ENCODE data around the gene ART1.

The ART1 gene

DNA sequence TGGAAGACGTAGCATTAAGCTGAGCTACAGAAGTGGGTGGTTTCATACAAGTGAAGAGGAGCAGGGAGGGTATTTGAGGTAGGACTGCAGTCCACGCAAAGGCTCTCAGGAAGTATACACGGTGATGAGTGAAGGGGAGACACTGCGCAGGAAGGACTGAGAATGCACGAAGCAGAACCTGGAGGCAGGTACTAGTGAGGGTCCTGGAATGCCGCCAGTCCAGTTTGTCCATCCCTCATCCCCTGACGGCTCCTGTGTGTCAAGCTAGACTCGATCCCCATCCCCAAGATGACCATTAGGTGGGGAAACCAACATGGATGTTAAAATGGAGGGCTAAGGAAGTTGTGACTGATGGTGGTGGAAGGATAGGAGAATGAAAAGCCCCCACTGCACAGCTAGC, 26.9 kb upstream of the ART1 start:
- Histone ChIP-seq H3K36me3 (ENCODE audit: insufficient read depth, low read length) (no peaks in the 10 kb centered on the region), H3K4me2 (ENCODE audit: insufficient read depth, low read length) (no peak overlapping the region), H3K9me3 (ENCODE audit: insufficient read depth, low read length, severe bottlenecking) (no peaks in the 10 kb centered on the region), H3K4me3 (ENCODE audit: low read depth in 1 of 2, low read length in 2 of 2) (no peak overlapping the region), H4K20me1 (ENCODE audit: insufficient read depth, low read length) (no peaks in the 10 kb centered on the region; the same call in 1 of the 2 replicates), H3K4me1 (ENCODE audit: insufficient read depth, low read length) (no peaks in the 10 kb centered on the region), H3K9ac (ENCODE audit: low read depth, low read length) (no peak overlapping the region), H3K27me3 (ENCODE audit: insufficient read depth, low read length, poor library complexity) (peaks cover 5% of the 10 kb centered on the region), H3K27ac (ENCODE audit: low read length) (no peak overlapping the region), H2AFZ (ENCODE audit: low read depth, low read length) (no peak overlapping the region), H3K79me2 (ENCODE audit: insufficient read depth, low read length) (no peaks in the 10 kb centered on the region)
- ATAC-seq (ENCODE audit: insufficient read depth, low read depth): no peak
- DNase-seq: no peak
- TF ChIP-seq EZH2 (IDR thresholded peaks at IDR 0.05; ENCODE audit: borderline replicate concordance, low read depth, low read length, severe bottlenecking): no peak
- TF ChIP-seq, protein P1, sequence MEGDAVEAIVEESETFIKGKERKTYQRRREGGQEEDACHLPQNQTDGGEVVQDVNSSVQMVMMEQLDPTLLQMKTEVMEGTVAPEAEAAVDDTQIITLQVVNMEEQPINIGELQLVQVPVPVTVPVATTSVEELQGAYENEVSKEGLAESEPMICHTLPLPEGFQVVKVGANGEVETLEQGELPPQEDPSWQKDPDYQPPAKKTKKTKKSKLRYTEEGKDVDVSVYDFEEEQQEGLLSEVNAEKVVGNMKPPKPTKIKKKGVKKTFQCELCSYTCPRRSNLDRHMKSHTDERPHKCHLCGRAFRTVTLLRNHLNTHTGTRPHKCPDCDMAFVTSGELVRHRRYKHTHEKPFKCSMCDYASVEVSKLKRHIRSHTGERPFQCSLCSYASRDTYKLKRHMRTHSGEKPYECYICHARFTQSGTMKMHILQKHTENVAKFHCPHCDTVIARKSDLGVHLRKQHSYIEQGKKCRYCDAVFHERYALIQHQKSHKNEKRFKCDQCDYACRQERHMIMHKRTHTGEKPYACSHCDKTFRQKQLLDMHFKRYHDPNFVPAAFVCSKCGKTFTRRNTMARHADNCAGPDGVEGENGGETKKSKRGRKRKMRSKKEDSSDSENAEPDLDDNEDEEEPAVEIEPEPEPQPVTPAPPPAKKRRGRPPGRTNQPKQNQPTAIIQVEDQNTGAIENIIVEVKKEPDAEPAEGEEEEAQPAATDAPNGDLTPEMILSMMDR (IDR thresholded peaks at IDR 0.05; ENCODE audit: borderline replicate concordance, extremely low read depth, low read length, poor library complexity, severe bottlenecking): no peak

DNA sequence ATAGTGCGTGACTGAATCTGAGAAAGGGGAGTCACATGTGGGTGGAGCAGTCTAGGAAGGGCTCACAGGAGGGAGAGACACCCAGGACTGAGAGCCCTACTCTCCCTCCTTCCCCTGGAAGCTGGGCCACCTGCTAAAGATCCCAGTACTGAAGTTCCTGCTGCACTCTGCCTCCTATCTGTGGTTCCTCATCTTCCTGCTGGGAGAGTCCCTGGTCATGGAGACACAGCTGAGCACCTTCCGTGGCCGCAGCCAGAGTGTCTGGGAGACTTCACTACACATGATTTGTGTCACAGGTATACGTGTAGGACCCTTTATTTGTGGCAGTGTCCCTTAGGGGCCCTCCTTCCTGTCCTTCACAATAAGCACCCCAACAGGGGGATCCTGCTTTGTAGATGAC, 22.4 kb upstream of the ART1 start:
- H3K27ac ChIP-seq (ENCODE audit: low read length): no peak overlapping the region
- no peaks in the 10 kb centered on the region for H4K20me1 ChIP-seq (ENCODE audit: insufficient read depth, low read length)
- H3K79me2 ChIP-seq (ENCODE audit: insufficient read depth, low read length): no peaks in the 10 kb centered on the region
- TF ChIP-seq, protein P1 (IDR thresholded peaks at IDR 0.05; ENCODE audit: borderline replicate concordance, extremely low read depth, low read length, poor library complexity, severe bottlenecking): no peak
- TF ChIP-seq EZH2 (IDR thresholded peaks at IDR 0.05; ENCODE audit: borderline replicate concordance, low read depth, low read length, severe bottlenecking): no peak
- peaks cover 5% of the 10 kb centered on the region for H3K27me3 ChIP-seq (ENCODE audit: insufficient read depth, low read length, poor library complexity)
- H3K36me3 ChIP-seq (ENCODE audit: insufficient read depth, low read length): no peaks in the 10 kb centered on the region
- DNase-seq: no peak
- H3K4me3 ChIP-seq (ENCODE audit: low read depth in 1 of 2, low read length in 2 of 2): no peak overlapping the region
- no peak overlapping the region for H3K9ac ChIP-seq (ENCODE audit: low read depth, low read length)
- H3K4me1 ChIP-seq (ENCODE audit: insufficient read depth, low read length): no peaks in the 10 kb centered on the region
- ATAC-seq (ENCODE audit: insufficient read depth, low read depth): no peak
- H3K9me3 ChIP-seq (ENCODE audit: insufficient read depth, low read length, severe bottlenecking): no peaks in the 10 kb centered on the region
- H2AFZ ChIP-seq (ENCODE audit: low read depth, low read length): no peak overlapping the region
- no peak overlapping the region for H3K4me2 ChIP-seq (ENCODE audit: insufficient read depth, low read length)

DNA sequence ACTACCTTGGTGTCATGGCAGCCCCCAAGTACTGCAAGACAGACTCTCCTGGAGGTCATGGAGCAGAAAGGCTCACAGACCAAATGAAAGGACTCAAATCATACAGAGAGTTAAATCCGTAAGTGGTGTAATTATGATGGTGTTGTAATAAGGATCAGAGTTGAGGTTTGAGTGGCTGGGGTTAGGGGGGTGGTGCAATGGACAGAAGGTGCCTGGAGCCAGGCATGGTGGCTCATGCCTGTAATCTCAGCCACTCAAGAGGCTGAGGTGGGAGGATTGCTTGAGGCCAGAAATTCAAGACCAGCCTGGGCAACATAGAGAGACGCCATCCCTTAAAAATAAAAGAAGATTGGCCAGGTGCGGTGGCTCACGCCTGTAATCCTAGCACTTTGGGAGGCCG, 21.8 kb upstream of the ART1 start:
- H3K4me1 ChIP-seq (ENCODE audit: insufficient read depth, low read length): no peaks in the 10 kb centered on the region
- H3K4me3 ChIP-seq (ENCODE audit: low read depth in 1 of 2, low read length in 2 of 2): no peak overlapping the region
- ATAC-seq (ENCODE audit: insufficient read depth, low read depth): no peak
- no peaks in the 10 kb centered on the region for H3K79me2 ChIP-seq (ENCODE audit: insufficient read depth, low read length)
- H4K20me1 ChIP-seq (ENCODE audit: insufficient read depth, low read length): no peaks in the 10 kb centered on the region
- TF ChIP-seq EZH2 (IDR thresholded peaks at IDR 0.05; ENCODE audit: borderline replicate concordance, low read depth, low read length, severe bottlenecking): no peak
- TF ChIP-seq, protein P1 (IDR thresholded peaks at IDR 0.05; ENCODE audit: borderline replicate concordance, extremely low read depth, low read length, poor library complexity, severe bottlenecking): no peak
- no peak overlapping the region for H3K27ac ChIP-seq (ENCODE audit: low read length)
- H3K36me3 ChIP-seq (ENCODE audit: insufficient read depth, low read length): no peaks in the 10 kb centered on the region
- no peaks in the 10 kb centered on the region for H3K9me3 ChIP-seq (ENCODE audit: insufficient read depth, low read length, severe bottlenecking)
- H3K4me2 ChIP-seq (ENCODE audit: insufficient read depth, low read length): no peak overlapping the region
- H2AFZ ChIP-seq (ENCODE audit: low read depth, low read length): no peak overlapping the region
- H3K9ac ChIP-seq (ENCODE audit: low read depth, low read length): no peak overlapping the region
- peaks cover 5% of the 10 kb centered on the region for H3K27me3 ChIP-seq (ENCODE audit: insufficient read depth, low read length, poor library complexity)
- no peak for DNase-seq
